ENCODE data around the gene CAMSAP1. TPM values are rescaled to one million over a fixed set of nuclear protein-coding genes. Genes with fewer than 3 reads are reported as not detected.

The CAMSAP1 gene
- polyA plus RNA-seq, 3 donors: 0.71 to 9.0 (median 0.75) TPM

DNA sequence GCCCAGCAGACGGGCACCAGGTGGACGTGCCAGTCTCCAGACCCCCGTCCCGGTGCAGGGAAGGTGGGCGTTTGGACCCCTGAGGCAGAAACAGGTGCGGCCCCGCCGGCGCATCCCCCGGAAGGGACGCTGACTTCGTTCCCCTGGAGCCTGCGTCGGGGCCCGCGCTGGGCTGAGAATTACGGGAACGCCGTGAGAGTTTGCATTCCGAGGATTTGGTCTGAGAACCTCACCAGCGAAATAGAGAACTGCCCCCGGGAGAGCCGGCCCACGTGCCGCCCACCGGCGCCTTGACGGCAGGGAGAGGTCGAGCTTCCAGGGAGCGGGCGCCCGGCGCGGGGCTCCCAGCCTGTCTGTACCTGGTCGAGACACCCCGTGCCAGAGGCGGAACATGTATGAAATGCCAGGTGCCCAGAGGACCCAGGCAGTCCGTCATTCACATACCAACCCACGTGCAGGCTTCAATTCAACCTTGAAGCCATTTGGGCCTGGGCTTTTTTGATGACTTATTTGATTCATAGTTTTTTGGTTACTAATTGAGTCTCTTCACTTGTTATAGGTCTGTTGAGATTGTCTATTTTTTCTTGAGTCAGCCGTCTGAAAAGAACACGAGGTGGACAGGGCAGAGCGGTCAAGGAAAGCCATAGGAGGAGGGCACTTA lies 877 bp upstream of the CAMSAP1 start:
- DNase-seq: no peak
- peaks cover 0 to 10% (median 1%) of the 10 kb centered on the region in 7 donors for H3K9me3 Mint-ChIP-seq
- WGBS (ENCODE audit: insufficient coverage): 23% methylated on average over 42 of the region's 42 CpGs
- peaks cover 37 to 47% of the 10 kb centered on the region in 2 donors for H3K36me3 Mint-ChIP-seq
- H3K79me2 ChIP-seq (ENCODE audit: insufficient read depth, low read length): peaks cover 52% of the 10 kb centered on the region
- peak overlapping the region; percentile 77 to 89 for H3K4me3 Mint-ChIP-seq
- TF ChIP-seq, protein P1, sequence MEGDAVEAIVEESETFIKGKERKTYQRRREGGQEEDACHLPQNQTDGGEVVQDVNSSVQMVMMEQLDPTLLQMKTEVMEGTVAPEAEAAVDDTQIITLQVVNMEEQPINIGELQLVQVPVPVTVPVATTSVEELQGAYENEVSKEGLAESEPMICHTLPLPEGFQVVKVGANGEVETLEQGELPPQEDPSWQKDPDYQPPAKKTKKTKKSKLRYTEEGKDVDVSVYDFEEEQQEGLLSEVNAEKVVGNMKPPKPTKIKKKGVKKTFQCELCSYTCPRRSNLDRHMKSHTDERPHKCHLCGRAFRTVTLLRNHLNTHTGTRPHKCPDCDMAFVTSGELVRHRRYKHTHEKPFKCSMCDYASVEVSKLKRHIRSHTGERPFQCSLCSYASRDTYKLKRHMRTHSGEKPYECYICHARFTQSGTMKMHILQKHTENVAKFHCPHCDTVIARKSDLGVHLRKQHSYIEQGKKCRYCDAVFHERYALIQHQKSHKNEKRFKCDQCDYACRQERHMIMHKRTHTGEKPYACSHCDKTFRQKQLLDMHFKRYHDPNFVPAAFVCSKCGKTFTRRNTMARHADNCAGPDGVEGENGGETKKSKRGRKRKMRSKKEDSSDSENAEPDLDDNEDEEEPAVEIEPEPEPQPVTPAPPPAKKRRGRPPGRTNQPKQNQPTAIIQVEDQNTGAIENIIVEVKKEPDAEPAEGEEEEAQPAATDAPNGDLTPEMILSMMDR (IDR thresholded peaks at IDR 0.05): no peak
- H3K9me3 ChIP-seq (replicated peaks in 1 of 2; ENCODE audit: control insufficient read depth in 1 of 2, insufficient read depth in 1 of 2, low read length in 2 of 2): peaks cover 0 to 8% of the 10 kb centered on the region in 2 donors
- H3K4me1 ChIP-seq (ENCODE audit: control insufficient read depth in 1 of 2, insufficient read depth in 2 of 2, low read length in 2 of 2): peaks cover 44 to 48% of the 10 kb centered on the region in 2 donors
- peak overlapping the region; percentile 92 for H3K4me2 ChIP-seq (replicated peaks; ENCODE audit: extremely low read depth, low read length, poor library complexity, severe bottlenecking)
- peaks cover 5 to 21% of the 10 kb centered on the region in 2 donors for H3K36me3 ChIP-seq (replicated peaks in 1 of 2; ENCODE audit: control insufficient read depth in 1 of 2, insufficient read depth in 2 of 2, low read length in 2 of 2)
- intact Hi-C loops (cut with micrococcal nuclease): loop anchor here (2.0 to 10.0 kb wide), 3 partner anchors 17 to 337 kb away; partner anchors contain the start of genes QSOX2 (in 1 of the 2) and UBAC1 (in 1 of the 2)
- H3K4me3 ChIP-seq (replicated peaks in 1 of 3; ENCODE audit: low read depth in 2 of 3, low read length in 3 of 3): peak overlapping the region; percentile 69 to 81 (median 77)
- H2AFZ ChIP-seq (ENCODE audit: insufficient read depth, low read depth, low read length, poor library complexity, severe bottlenecking): peak overlapping the region; percentile 91
- H3K27me3 ChIP-seq (ENCODE audit: control insufficient read depth in 2 of 2, insufficient read depth in 2 of 2, low read length in 2 of 2): no peaks in the 10 kb centered on the region
- peaks cover 50% of the 10 kb centered on the region for H3K4me1 Mint-ChIP-seq
- peak overlapping the region; percentile 65 to 85 (median 73) for H3K27ac Mint-ChIP-seq
- peaks cover 42% of the 10 kb centered on the region for H4K20me1 ChIP-seq (ENCODE audit: insufficient read depth, low read length)
- H3K9ac ChIP-seq (ENCODE audit: insufficient read depth, low read length, poor library complexity, severe bottlenecking): peak overlapping the region; percentile 81
- H3K27ac ChIP-seq (ENCODE audit: low read depth in 1 of 2, low read length in 2 of 2): peak overlapping the region; percentile 27 to 83
- peaks cover 0 to 2% (median 0%) of the 10 kb centered on the region in 3 donors for H3K27me3 Mint-ChIP-seq (ENCODE audit: low read depth in 3 of 3)

DNA sequence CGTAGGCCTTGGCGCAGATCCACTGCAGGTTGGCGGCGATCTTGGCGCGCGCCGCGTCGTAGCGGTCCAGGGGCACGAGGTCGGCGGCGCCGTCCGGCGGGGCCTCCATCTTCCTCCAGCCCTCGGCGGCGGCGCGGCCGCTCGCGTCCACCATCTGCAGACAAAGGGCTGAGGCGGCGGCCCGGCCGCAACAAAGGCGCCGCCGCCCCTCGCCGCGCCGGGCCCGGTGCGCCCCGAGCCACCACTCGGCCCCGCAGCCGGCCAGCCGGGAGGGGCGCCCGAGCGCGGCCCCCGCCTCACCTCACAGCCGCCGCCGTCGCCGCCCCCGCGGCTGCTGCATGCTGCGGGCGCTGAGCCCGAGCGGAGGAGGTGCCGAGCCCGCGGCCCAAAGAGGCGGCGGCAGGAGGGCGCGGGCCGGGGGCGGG lies 328 bp downstream of the CAMSAP1 start:
- no peak overlapping the region for H3K9ac ChIP-seq (ENCODE audit: insufficient read depth, low read length, poor library complexity, severe bottlenecking)
- H3K27me3 Mint-ChIP-seq (ENCODE audit: low read depth in 3 of 3): peaks cover 0 to 2% (median 0%) of the 10 kb centered on the region in 3 donors
- peaks cover 38% of the 10 kb centered on the region in 2 donors for H3K36me3 Mint-ChIP-seq
- H3K9me3 ChIP-seq (replicated peaks in 1 of 2; ENCODE audit: control insufficient read depth in 1 of 2, insufficient read depth in 1 of 2, low read length in 2 of 2): no peaks in the 10 kb centered on the region
- H3K79me2 ChIP-seq (ENCODE audit: insufficient read depth, low read length): peaks cover 64% of the 10 kb centered on the region
- peaks cover 56% of the 10 kb centered on the region for H3K4me1 Mint-ChIP-seq
- H3K9me3 Mint-ChIP-seq: peaks cover 0 to 2% (median 0%) of the 10 kb centered on the region in 7 donors
- H4K20me1 ChIP-seq (ENCODE audit: insufficient read depth, low read length): peaks cover 54% of the 10 kb centered on the region
- TF ChIP-seq, protein P1 (IDR thresholded peaks at IDR 0.05): no peak
- peaks cover 2 to 17% of the 10 kb centered on the region in 2 donors for H3K36me3 ChIP-seq (replicated peaks in 1 of 2; ENCODE audit: control insufficient read depth in 1 of 2, insufficient read depth in 2 of 2, low read length in 2 of 2)
- intact Hi-C loops (cut with micrococcal nuclease): loop anchor here in 1 of 2 donors (5.0 to 10.0 kb wide), 2 partner anchors 55 to 338 kb away; partner anchors contain the start of genes QSOX2 and UBAC1
- no peak overlapping the region for H3K27ac ChIP-seq (ENCODE audit: low read depth in 1 of 2, low read length in 2 of 2)
- DNase-seq: peak in 1 of 3 donors; percentile 34
- no peak overlapping the region for H2AFZ ChIP-seq (ENCODE audit: insufficient read depth, low read depth, low read length, poor library complexity, severe bottlenecking)
- peak overlapping the region; percentile 78 for H3K4me2 ChIP-seq (replicated peaks; ENCODE audit: extremely low read depth, low read length, poor library complexity, severe bottlenecking)
- H3K27me3 ChIP-seq (ENCODE audit: control insufficient read depth in 2 of 2, insufficient read depth in 2 of 2, low read length in 2 of 2): no peaks in the 10 kb centered on the region
- WGBS (ENCODE audit: insufficient coverage): under 1% methylated on average over 69 of the region's 69 CpGs
- H3K4me3 ChIP-seq (replicated peaks in 1 of 3; ENCODE audit: low read depth in 2 of 3, low read length in 3 of 3): peak overlapping the region in 2 of 3 experiments; percentile 69 to 76
- no peak overlapping the region for H3K27ac Mint-ChIP-seq
- H3K4me3 Mint-ChIP-seq: peak overlapping the region in 1 of 2 donors; percentile 43
- peaks cover 44 to 52% of the 10 kb centered on the region in 2 donors for H3K4me1 ChIP-seq (ENCODE audit: control insufficient read depth in 1 of 2, insufficient read depth in 2 of 2, low read length in 2 of 2)

Measured in CD14-positive monocyte (primary cell).